ENCODE data around the gene HEPACAM.

- TF ChIP-seq CTCF (IDR thresholded peaks at IDR 0.05): no peak
- no peak for TF ChIP-seq POLR2A (IDR thresholded peaks at IDR 0.05)
These were observed 36.0 kb upstream of the HEPACAM start for GRCh38 chr11:124971810-124972209.

All from tibial nerve (tissue), 3 donors.